ENCODE results near the gene CHRNG. TPM values are rescaled to one million over a fixed set of nuclear protein-coding genes. Genes with fewer than 3 reads are reported as not detected.

Gene CHRNG
- polyA plus RNA-seq, 4 donors, result 0.35 TPM; not detected in 3

DNA sequence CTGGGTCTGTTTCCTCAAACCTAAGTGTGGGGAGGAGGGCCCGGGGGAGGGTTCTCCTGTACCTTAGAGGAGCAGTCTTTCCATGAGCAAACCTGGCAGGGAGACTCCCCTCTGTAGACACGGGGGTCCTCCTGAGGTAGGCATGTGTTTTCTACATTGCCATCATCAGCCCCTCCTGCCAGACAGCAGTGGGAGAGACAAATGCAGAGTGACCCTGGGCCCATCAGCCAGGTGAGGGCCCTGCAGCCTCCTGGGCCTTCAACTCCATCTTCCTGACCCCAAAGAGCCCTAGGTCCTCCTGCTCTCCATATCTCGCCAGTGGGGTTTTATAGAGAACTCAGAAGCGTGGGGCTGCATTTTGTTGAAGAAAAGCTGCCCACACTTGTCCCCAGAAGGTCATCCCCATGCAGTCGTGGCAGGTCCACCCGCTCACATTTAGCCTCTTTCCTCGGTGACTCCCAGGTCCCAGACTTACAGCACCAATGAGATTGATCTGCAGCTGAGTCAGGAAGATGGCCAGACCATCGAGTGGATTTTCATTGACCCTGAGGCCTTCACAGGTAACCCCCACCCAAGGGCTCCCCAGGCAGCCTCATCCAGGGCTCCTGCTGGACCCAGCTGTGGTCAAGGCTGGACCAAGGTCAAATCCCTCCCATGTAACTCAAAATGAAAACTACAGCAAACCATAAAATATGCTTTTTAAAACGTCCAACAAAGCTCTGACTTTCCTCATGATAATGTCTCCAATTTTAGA, 2.6 kb downstream of the CHRNG start:
- Histone ChIP-seq H3K27ac (ENCODE audit: low read depth in 1 of 3, low read length in 2 of 3) (no peak overlapping the region), H3K4me3 (ENCODE audit: low read depth in 1 of 3, low read length in 3 of 3) (no peak overlapping the region), H3K4me1 (ENCODE audit: control insufficient read depth in 3 of 3, insufficient read depth in 2 of 3, low read depth in 1 of 3, low read length in 2 of 3) (no peaks in the 10 kb centered on the region), H3K27me3 (ENCODE audit: control insufficient read depth in 3 of 3, insufficient read depth in 3 of 3, low read length in 3 of 3) (peaks cover 0 to 23% (median 0%) of the 10 kb centered on the region in 3 donors), H3K36me3 (ENCODE audit: control insufficient read depth in 3 of 3, insufficient read depth in 2 of 3, low read depth in 1 of 3, low read length in 3 of 3) (peaks cover 0 to 31% (median 0%) of the 10 kb centered on the region in 3 donors), H3K9me3 (ENCODE audit: control insufficient read depth in 2 of 2, insufficient read depth in 1 of 2, low read depth in 1 of 2, low read length in 1 of 2) (peaks cover 0 to 11% of the 10 kb centered on the region in 2 donors)
- FAIRE-seq, result no peak
- 47 to 66% (median 57%) methylated on average over 9 of the region's 9 CpGs for WGBS, 3 donors
- DNase-seq, result no peak

DNA sequence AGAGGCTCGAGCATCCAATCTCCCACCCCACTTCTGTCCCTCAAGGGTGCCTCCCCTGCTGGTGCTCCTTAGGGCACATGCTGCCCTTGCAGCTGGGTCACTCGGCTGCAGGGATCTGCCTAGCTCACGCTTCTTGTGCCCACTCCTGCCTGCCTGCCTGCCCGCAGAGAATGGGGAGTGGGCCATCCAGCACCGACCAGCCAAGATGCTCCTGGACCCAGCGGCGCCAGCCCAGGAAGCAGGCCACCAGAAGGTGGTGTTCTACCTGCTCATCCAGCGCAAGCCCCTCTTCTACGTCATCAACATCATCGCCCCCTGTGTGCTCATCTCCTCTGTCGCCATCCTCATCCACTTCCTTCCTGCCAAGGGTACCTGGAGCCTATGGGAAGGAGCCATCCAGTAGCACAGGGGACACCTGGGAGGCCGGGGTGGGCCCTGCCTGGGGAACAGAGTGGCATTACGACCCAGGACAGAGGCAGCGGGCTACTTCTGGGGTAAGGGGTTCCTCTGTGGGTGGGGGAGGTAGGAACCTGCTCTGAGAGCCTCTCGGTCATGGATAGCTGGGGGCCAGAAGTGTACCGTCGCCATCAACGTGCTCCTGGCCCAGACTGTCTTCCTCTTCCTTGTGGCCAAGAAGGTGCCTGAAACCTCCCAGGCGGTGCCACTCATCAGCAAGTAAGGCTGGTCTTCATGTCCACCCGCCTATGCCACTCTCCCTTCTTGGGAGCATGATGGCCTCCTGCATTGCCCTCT, 3.4 kb downstream of the CHRNG start:
- Histone ChIP-seq H3K4me3 (ENCODE audit: low read depth in 1 of 3, low read length in 3 of 3) (no peak overlapping the region), H3K27ac (ENCODE audit: low read depth in 1 of 3, low read length in 2 of 3) (no peak overlapping the region), H3K36me3 (ENCODE audit: control insufficient read depth in 3 of 3, insufficient read depth in 2 of 3, low read depth in 1 of 3, low read length in 3 of 3) (peaks cover 0 to 31% (median 0%) of the 10 kb centered on the region in 3 donors), H3K9me3 (ENCODE audit: control insufficient read depth in 2 of 2, insufficient read depth in 1 of 2, low read depth in 1 of 2, low read length in 1 of 2) (peaks cover 0 to 11% of the 10 kb centered on the region in 2 donors), H3K4me1 (ENCODE audit: control insufficient read depth in 3 of 3, insufficient read depth in 2 of 3, low read depth in 1 of 3, low read length in 2 of 3) (no peaks in the 10 kb centered on the region), H3K27me3 (ENCODE audit: control insufficient read depth in 3 of 3, insufficient read depth in 3 of 3, low read length in 3 of 3) (peaks cover 0 to 18% (median 0%) of the 10 kb centered on the region in 3 donors)
- WGBS, 3 donors, result 88 to 93% (median 89%) methylated on average over 18 to 20 of the region's 20 CpGs
- no peak for DNase-seq
- FAIRE-seq, result no peak

DNA sequence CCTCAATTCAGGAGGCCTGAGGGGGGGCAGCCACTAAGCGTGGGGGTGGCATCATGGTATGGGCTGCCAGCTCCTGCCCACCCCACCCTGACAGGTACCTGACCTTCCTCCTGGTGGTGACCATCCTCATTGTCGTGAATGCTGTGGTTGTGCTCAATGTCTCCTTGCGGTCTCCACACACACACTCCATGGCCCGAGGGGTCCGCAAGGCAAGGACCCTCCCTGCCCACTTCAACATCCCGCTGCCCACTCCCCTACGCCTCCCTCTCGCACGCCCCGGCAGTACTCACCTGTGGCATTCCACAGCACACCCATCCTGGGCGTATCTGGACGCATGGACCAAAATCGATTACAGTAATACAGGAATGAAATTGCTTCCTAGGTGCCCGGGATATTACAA, 4.0 kb downstream of the CHRNG start:
- H3K4me1 ChIP-seq (ENCODE audit: control insufficient read depth in 3 of 3, insufficient read depth in 2 of 3, low read depth in 1 of 3, low read length in 2 of 3), result no peaks in the 10 kb centered on the region
- FAIRE-seq (no peak), DNase-seq (no peak)
- peaks cover 0 to 15% of the 10 kb centered on the region in 2 donors for H3K9me3 ChIP-seq (ENCODE audit: control insufficient read depth in 2 of 2, insufficient read depth in 1 of 2, low read depth in 1 of 2, low read length in 1 of 2)
- no peak overlapping the region for H3K27ac ChIP-seq (ENCODE audit: low read depth in 1 of 3, low read length in 2 of 3)
- peaks cover 0 to 12% (median 0%) of the 10 kb centered on the region in 3 donors for H3K27me3 ChIP-seq (ENCODE audit: control insufficient read depth in 3 of 3, insufficient read depth in 3 of 3, low read length in 3 of 3)
- H3K36me3 ChIP-seq (ENCODE audit: control insufficient read depth in 3 of 3, insufficient read depth in 2 of 3, low read depth in 1 of 3, low read length in 3 of 3), result peaks cover 0 to 31% (median 0%) of the 10 kb centered on the region in 3 donors
- H3K4me3 ChIP-seq (ENCODE audit: low read depth in 1 of 3, low read length in 3 of 3), result no peak overlapping the region
- WGBS, 3 donors, result 82 to 94% (median 86%) methylated on average over 14 of the region's 14 CpGs

DNA sequence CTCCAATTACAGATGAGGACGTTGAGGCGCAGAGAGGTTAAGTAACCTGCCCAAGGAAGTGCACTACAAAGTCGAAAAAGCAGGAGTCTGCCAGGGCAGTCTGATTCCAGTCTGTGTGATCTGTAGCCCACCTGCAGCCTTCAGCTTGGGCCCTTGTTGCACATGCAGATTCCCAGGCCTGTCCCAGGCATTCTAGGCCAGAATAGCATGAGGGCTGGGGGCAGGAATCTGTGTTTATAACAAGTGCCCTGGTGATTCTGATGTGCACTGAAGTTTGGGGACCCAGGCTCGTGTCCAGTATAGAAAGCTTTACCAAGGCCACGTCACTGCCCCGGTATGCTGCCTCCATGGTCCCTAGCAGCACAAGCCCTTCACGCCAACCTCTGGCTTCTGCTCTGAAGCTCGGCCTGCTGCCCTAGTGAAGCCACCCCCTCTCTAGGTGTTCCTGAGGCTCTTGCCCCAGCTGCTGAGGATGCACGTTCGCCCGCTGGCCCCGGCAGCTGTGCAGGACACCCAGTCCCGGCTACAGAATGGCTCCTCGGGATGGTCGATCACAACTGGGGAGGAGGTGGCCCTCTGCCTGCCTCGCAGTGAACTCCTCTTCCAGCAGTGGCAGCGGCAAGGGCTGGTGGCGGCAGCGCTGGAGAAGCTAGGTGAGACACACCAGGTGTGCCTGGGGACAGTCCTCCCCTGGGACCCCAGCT, 4.6 kb downstream of the CHRNG start:
- Histone ChIP-seq H3K4me3 (ENCODE audit: low read depth in 1 of 3, low read length in 3 of 3) (no peak overlapping the region), H3K27me3 (ENCODE audit: control insufficient read depth in 3 of 3, insufficient read depth in 3 of 3, low read length in 3 of 3) (peaks cover 0 to 7% (median 0%) of the 10 kb centered on the region in 3 donors), H3K9me3 (ENCODE audit: control insufficient read depth in 2 of 2, insufficient read depth in 1 of 2, low read depth in 1 of 2, low read length in 1 of 2) (peaks cover 0 to 20% of the 10 kb centered on the region in 2 donors), H3K36me3 (ENCODE audit: control insufficient read depth in 3 of 3, insufficient read depth in 2 of 3, low read depth in 1 of 3, low read length in 3 of 3) (peaks cover 0 to 31% (median 0%) of the 10 kb centered on the region in 3 donors), H3K27ac (ENCODE audit: low read depth in 1 of 3, low read length in 2 of 3) (no peak overlapping the region), H3K4me1 (ENCODE audit: control insufficient read depth in 3 of 3, insufficient read depth in 2 of 3, low read depth in 1 of 3, low read length in 2 of 3) (no peaks in the 10 kb centered on the region)
- no peak for DNase-seq
- FAIRE-seq, result no peak
- WGBS, 3 donors, result 86 to 95% (median 91%) methylated on average over 19 of the region's 19 CpGs

DNA sequence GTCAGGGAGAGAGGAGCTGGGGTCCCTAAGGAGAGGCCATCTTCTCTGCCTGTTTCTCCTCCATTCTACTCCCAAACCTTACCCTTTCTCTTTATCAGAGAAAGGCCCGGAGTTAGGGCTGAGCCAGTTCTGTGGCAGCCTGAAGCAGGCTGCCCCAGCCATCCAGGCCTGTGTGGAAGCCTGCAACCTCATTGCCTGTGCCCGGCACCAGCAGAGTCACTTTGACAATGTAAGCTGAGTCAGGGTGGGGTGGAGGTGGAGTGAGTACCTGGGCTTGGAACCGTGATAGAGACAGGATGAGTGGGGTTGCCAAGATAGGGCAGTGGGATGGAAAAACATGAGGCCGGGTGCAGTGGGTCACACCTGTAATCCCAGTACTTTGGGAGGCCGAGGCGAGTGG, 5.2 kb downstream of the CHRNG start:
- DNase-seq, result no peak
- Histone ChIP-seq H3K36me3 (ENCODE audit: control insufficient read depth in 3 of 3, insufficient read depth in 2 of 3, low read depth in 1 of 3, low read length in 3 of 3) (peaks cover 0 to 31% (median 0%) of the 10 kb centered on the region in 3 donors), H3K4me1 (ENCODE audit: control insufficient read depth in 3 of 3, insufficient read depth in 2 of 3, low read depth in 1 of 3, low read length in 2 of 3) (peaks cover 0 to 2% (median 0%) of the 10 kb centered on the region in 3 donors), H3K9me3 (ENCODE audit: control insufficient read depth in 2 of 2, insufficient read depth in 1 of 2, low read depth in 1 of 2, low read length in 1 of 2) (peaks cover 0 to 26% of the 10 kb centered on the region in 2 donors), H3K27ac (ENCODE audit: low read depth in 1 of 3, low read length in 2 of 3) (no peak overlapping the region), H3K4me3 (ENCODE audit: low read depth in 1 of 3, low read length in 3 of 3) (no peak overlapping the region), H3K27me3 (ENCODE audit: control insufficient read depth in 3 of 3, insufficient read depth in 3 of 3, low read length in 3 of 3) (peaks cover 0 to under 1% (median 0%) of the 10 kb centered on the region in 3 donors)
- FAIRE-seq, result no peak
- WGBS, 3 donors, result 86 to 92% (median 87%) methylated on average over 6 of the region's 6 CpGs

DNA sequence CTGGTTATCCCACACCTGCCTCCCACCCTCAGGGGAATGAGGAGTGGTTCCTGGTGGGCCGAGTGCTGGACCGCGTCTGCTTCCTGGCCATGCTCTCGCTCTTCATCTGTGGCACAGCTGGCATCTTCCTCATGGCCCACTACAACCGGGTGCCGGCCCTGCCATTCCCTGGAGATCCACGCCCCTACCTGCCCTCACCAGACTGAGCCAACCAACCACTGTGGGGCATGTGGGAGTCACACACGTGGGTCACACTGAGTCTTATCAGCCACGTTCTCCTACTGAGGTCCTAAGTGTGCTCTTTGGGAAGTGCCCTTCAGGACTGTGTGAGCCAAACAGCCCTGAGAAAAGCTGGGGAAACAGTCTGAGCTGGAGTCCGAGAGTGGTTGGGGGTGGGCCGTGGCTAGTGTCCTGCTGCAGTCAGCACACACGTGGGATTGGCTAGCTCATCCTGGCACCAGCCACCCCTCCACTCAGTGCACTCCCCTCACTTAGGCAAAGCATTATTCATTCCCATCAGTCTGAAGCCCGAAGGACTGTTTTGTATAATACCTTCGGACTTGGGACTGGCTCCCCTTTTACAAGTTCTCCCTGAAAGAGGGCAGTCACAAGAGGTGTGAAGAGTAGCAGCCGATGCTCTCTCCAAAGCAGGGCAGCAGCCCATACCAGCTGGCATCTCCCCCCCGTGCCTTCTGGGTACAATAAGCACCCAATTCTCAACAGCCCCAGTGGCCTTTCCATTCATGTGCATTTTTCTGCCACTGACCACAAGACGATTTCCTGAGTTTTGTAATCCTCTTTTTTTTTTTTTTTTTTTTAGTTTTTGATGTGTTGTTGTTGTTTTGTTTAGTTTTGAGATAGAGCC, 6.3 kb downstream of the CHRNG start:
- H3K36me3 ChIP-seq (ENCODE audit: control insufficient read depth in 3 of 3, insufficient read depth in 2 of 3, low read depth in 1 of 3, low read length in 3 of 3), result peaks cover 0 to 31% (median 0%) of the 10 kb centered on the region in 3 donors
- no peak for DNase-seq
- no peak overlapping the region for H3K4me3 ChIP-seq (ENCODE audit: low read depth in 1 of 3, low read length in 3 of 3)
- 86 to 90% (median 89%) methylated on average over 17 of the region's 17 CpGs for WGBS, 3 donors
- no peaks in the 10 kb centered on the region for H3K27me3 ChIP-seq (ENCODE audit: control insufficient read depth in 3 of 3, insufficient read depth in 3 of 3, low read length in 3 of 3)
- no peak for FAIRE-seq
- no peak overlapping the region for H3K27ac ChIP-seq (ENCODE audit: low read depth in 1 of 3, low read length in 2 of 3)
- peaks cover 0 to 4% (median 0%) of the 10 kb centered on the region in 3 donors for H3K4me1 ChIP-seq (ENCODE audit: control insufficient read depth in 3 of 3, insufficient read depth in 2 of 3, low read depth in 1 of 3, low read length in 2 of 3)
- peaks cover 0 to 28% of the 10 kb centered on the region in 2 donors for H3K9me3 ChIP-seq (ENCODE audit: control insufficient read depth in 2 of 2, insufficient read depth in 1 of 2, low read depth in 1 of 2, low read length in 1 of 2)

DNA sequence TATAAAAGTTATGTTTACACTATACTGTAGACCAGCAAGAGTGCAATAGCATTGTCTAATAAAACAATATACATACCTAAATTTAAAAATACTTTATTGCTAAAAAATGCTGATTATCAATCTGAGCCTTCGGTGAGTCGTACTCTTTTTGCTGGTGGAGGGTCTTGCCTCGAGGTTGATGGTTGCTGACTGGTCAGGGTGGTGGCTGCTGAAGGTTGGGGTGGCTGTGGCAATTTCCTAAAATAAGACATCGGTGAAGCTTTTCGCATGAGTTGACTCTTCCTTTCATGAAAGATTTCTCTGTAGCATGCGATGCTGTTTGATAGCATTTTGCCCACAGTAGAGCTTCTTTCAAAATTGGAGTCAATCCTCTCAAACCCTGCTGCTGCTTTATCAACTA, 8.5 kb downstream of the CHRNG start:
- no peak overlapping the region for H3K4me3 ChIP-seq (ENCODE audit: low read depth in 1 of 3, low read length in 3 of 3)
- H3K36me3 ChIP-seq (ENCODE audit: control insufficient read depth in 3 of 3, insufficient read depth in 2 of 3, low read depth in 1 of 3, low read length in 3 of 3), result peaks cover 0 to 37% (median 3%) of the 10 kb centered on the region in 3 donors
- DNase-seq (no peak), FAIRE-seq (no peak)
- no peaks in the 10 kb centered on the region for H3K27me3 ChIP-seq (ENCODE audit: control insufficient read depth in 3 of 3, insufficient read depth in 3 of 3, low read length in 3 of 3)
- peaks cover 0 to 11% (median 5%) of the 10 kb centered on the region in 3 donors for H3K4me1 ChIP-seq (ENCODE audit: control insufficient read depth in 3 of 3, insufficient read depth in 2 of 3, low read depth in 1 of 3, low read length in 2 of 3)
- peaks cover 0 to 28% of the 10 kb centered on the region in 2 donors for H3K9me3 ChIP-seq (ENCODE audit: control insufficient read depth in 2 of 2, insufficient read depth in 1 of 2, low read depth in 1 of 2, low read length in 1 of 2)
- 97 to 99% (median 98%) methylated on average over 6 of the region's 6 CpGs for WGBS, 3 donors
- no peak overlapping the region for H3K27ac ChIP-seq (ENCODE audit: low read depth in 1 of 3, low read length in 2 of 3)

Data from small intestine (tissue), 7 donors.